ENCODE measurements around the gene CREB3. TPM values are rescaled to one million over a fixed set of nuclear protein-coding genes. Genes with fewer than 3 reads are reported as not detected.

CREB3 gene
- total and polyA plus RNA-seq, 9 of the 15 experiments (the other 6 are each of a cell fraction or from before 2014, with no cell fraction given): 5.7 to 18.3 (median 14.9) TPM

DNA sequence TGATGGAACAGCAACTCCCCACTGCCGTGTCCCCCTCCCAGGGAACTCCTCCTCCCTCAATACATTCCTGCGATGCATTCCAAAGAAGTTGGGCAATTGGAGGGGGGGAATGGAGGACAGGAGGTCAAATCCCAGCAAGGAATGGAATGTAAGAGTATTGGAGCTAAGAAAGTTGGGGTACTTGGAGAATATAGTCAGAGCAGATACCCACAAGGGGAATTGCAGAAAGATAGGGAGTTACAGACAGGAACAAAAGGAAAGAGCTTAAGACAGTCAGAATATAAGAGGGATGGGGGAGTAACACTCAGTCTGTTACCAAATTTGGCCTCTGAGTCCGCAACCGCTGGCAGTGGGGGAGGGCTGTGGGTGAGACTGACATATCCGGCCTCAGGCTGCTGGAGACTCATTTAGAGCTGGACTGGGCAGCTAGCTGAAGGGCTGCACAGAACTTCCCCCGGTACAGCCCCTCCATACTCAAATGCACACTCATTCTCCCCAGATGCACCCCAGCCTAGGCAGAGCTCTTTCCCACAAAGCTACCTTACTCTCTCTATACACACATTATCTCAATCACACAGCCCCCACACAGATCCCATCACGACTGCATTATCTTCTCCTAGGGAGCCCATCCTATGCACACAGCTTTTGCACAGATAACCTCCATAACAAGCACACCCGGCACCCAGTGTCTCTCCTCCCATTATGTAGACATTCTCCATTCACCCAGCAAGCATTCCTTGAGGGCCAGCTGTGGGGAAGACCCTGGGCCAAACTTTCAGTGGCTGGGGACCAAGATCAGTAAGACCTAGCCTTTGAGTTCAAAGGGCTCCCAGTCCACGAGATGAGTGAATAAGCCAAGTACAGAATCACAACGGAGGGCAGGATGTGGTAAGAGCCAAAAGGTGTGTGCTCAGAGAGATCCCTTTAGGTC, 4.2 kb upstream of the CREB3 start (continued):
- TF ChIP-seq ZFP36 (IDR thresholded peaks at IDR 0.05; ENCODE audit: low read depth, low read length, partially characterized antibody) (peak; percentile 52), POLR2A (conservative IDR thresholded peaks at IDR 0.05) (peak; percentile 82), CBX3 (IDR thresholded peaks at IDR 0.05; ENCODE audit: borderline replicate concordance in 1 of 2, low read length in 2 of 2) (0 out of 3 replicates have a peak, but pooled peaks of 1 of the 2 experiments have one; percentile 27), MXI1 (IDR thresholded peaks at IDR 0.05; ENCODE audit: low read depth, low read length) (0 out of 2 replicates have a peak, but pooled peaks have one; percentile 11), CREB3L1 (IDR thresholded peaks at IDR 0.05; ENCODE audit: borderline replicate concordance, low read depth) (no peak), NKRF (IDR thresholded peaks at IDR 0.05; ENCODE audit: borderline replicate concordance) (no peak; the same call in 1 of the 2 replicates), PATZ1 (CRISPR knock-in tag; IDR thresholded peaks at IDR 0.05; ENCODE audit: borderline replicate concordance) (no peak), CREB5 (CRISPR knock-in tag; IDR thresholded peaks at IDR 0.05) (no peak), ZNF354B (CRISPR knock-in tag; IDR thresholded peaks at IDR 0.05) (no peak), DIDO1 (tag; IDR thresholded peaks at IDR 0.05; ENCODE audit: low read depth) (no peak), HDAC8 (tag; IDR thresholded peaks at IDR 0.05) (no peak), RFX1 (IDR thresholded peaks at IDR 0.05) (no peak), BDP1 (IDR thresholded peaks at IDR 0.05; ENCODE audit: insufficient read depth, insufficient read length) (no peak), STAT5A (IDR thresholded peaks at IDR 0.05; ENCODE audit: borderline replicate concordance, low read length) (peak; percentile 73; the same call in 1 of the 2 replicates), TARDBP (IDR thresholded peaks at IDR 0.05) (no peak), CSDE1 (IDR thresholded peaks at IDR 0.05) (no peak), ELF4 (CRISPR knock-in tag; IDR thresholded peaks at IDR 0.05) (0 out of 2 replicates have a peak, but pooled peaks have one; percentile 20), ZFPM2 (CRISPR knock-in tag; IDR thresholded peaks at IDR 0.05) (no peak), ZNF589 (CRISPR knock-in tag; IDR thresholded peaks at IDR 0.05; ENCODE audit: low read depth) (no peak), ZNF217 (CRISPR knock-in tag; IDR thresholded peaks at IDR 0.05) (no peak)
